Measurements from ENCODE around the gene LARGE1. TPM values are rescaled to one million over a fixed set of nuclear protein-coding genes. Genes with fewer than 3 reads are reported as not detected.
A peak's percentile ranks its signal among the peaks of the same experiment; 100 is the strongest.

LARGE1 gene
- total and polyA plus RNA-seq, 2 of the 8 experiments (the other 6 are each of a cell fraction or from before 2014, with no cell fraction given): 43.7 to 83.0 TPM

DNA sequence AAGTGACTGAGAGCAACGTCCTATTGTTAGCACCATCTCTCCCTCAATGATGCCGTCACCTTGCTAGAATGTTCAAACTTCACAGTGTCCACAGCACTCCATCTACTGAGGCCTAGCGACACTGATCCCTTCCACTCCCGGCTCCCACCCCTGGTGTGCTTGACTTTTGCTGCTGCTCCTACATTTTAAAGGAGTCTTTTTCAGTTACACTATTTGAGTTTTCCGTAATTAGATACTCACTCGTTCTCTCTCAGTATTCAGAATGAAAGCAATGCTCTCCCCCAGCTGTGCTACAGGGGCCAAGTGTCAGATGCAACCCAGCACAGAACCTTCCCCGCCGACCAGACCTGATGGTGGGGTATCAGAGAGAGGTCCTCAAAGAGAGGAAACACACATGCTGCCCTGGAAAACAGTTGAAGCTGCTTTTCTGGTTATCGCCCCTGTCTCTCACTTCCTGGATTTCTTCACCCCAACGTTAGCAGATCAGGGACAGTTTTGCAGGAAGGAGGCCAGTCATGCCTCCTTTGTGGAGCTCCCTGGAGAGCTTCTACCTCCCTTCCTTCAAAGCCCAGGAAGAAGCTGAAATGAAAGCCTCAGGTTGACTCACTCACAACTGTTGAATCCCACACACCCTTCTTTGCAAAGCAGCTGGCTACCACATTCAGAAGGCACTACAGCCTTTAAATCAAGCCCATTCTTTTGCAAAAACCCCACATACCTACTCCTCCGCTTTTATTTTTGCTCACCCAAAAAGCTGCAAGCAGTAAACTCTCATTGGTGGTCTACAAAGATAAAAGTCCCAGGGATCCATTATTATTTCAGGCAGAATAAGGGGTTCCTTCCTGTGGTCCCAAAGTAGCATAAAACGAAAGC lies 23.5 kb downstream of the LARGE1 start (continued):
- TF ChIP-seq, protein P1, sequence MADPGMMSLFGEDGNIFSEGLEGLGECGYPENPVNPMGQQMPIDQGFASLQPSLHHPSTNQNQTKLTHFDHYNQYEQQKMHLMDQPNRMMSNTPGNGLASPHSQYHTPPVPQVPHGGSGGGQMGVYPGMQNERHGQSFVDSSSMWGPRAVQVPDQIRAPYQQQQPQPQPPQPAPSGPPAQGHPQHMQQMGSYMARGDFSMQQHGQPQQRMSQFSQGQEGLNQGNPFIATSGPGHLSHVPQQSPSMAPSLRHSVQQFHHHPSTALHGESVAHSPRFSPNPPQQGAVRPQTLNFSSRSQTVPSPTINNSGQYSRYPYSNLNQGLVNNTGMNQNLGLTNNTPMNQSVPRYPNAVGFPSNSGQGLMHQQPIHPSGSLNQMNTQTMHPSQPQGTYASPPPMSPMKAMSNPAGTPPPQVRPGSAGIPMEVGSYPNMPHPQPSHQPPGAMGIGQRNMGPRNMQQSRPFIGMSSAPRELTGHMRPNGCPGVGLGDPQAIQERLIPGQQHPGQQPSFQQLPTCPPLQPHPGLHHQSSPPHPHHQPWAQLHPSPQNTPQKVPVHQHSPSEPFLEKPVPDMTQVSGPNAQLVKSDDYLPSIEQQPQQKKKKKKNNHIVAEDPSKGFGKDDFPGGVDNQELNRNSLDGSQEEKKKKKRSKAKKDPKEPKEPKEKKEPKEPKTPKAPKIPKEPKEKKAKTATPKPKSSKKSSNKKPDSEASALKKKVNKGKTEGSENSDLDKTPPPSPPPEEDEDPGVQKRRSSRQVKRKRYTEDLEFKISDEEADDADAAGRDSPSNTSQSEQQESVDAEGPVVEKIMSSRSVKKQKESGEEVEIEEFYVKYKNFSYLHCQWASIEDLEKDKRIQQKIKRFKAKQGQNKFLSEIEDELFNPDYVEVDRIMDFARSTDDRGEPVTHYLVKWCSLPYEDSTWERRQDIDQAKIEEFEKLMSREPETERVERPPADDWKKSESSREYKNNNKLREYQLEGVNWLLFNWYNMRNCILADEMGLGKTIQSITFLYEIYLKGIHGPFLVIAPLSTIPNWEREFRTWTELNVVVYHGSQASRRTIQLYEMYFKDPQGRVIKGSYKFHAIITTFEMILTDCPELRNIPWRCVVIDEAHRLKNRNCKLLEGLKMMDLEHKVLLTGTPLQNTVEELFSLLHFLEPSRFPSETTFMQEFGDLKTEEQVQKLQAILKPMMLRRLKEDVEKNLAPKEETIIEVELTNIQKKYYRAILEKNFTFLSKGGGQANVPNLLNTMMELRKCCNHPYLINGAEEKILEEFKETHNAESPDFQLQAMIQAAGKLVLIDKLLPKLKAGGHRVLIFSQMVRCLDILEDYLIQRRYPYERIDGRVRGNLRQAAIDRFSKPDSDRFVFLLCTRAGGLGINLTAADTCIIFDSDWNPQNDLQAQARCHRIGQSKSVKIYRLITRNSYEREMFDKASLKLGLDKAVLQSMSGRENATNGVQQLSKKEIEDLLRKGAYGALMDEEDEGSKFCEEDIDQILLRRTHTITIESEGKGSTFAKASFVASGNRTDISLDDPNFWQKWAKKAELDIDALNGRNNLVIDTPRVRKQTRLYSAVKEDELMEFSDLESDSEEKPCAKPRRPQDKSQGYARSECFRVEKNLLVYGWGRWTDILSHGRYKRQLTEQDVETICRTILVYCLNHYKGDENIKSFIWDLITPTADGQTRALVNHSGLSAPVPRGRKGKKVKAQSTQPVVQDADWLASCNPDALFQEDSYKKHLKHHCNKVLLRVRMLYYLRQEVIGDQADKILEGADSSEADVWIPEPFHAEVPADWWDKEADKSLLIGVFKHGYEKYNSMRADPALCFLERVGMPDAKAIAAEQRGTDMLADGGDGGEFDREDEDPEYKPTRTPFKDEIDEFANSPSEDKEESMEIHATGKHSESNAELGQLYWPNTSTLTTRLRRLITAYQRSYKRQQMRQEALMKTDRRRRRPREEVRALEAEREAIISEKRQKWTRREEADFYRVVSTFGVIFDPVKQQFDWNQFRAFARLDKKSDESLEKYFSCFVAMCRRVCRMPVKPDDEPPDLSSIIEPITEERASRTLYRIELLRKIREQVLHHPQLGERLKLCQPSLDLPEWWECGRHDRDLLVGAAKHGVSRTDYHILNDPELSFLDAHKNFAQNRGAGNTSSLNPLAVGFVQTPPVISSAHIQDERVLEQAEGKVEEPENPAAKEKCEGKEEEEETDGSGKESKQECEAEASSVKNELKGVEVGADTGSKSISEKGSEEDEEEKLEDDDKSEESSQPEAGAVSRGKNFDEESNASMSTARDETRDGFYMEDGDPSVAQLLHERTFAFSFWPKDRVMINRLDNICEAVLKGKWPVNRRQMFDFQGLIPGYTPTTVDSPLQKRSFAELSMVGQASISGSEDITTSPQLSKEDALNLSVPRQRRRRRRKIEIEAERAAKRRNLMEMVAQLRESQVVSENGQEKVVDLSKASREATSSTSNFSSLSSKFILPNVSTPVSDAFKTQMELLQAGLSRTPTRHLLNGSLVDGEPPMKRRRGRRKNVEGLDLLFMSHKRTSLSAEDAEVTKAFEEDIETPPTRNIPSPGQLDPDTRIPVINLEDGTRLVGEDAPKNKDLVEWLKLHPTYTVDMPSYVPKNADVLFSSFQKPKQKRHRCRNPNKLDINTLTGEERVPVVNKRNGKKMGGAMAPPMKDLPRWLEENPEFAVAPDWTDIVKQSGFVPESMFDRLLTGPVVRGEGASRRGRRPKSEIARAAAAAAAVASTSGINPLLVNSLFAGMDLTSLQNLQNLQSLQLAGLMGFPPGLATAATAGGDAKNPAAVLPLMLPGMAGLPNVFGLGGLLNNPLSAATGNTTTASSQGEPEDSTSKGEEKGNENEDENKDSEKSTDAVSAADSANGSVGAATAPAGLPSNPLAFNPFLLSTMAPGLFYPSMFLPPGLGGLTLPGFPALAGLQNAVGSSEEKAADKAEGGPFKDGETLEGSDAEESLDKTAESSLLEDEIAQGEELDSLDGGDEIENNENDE (IDR thresholded peaks at IDR 0.05; ENCODE audit: insufficient replicate concordance, low read length): no peak
- TF ChIP-seq TAF7 (optimal IDR thresholded peaks at IDR 0.05; ENCODE audit: borderline replicate concordance, low read depth, low read length) (peak; percentile 33), EZH2 (IDR thresholded peaks at IDR 0.05; ENCODE audit: low read depth, low read length, severe bottlenecking) (no peak), ASH2L (IDR thresholded peaks at IDR 0.05; ENCODE audit: low read length) (no peak), YY1 (IDR thresholded peaks at IDR 0.05; ENCODE audit: low read depth, low read length) (0 out of 2 replicates have a peak, but pooled peaks have one; percentile 12), JUN (IDR thresholded peaks at IDR 0.05; ENCODE audit: low read depth, low read length) (no peak), NANOG (IDR thresholded peaks at IDR 0.05; ENCODE audit: insufficient read depth, low read depth, low read length, poor library complexity, severe bottlenecking) (no peak), SUZ12 (IDR thresholded peaks at IDR 0.05; ENCODE audit: low read length) (no peak), CHD1 (IDR thresholded peaks at IDR 0.05; ENCODE audit: low read depth, low read length) (no peak), RFX5 (IDR thresholded peaks at IDR 0.05; ENCODE audit: borderline replicate concordance, low read depth, low read length) (no peak)
